Omental fat pad (tissue), 4 donors: ENCODE data around the gene RPL32. TPM values are rescaled to one million over a fixed set of nuclear protein-coding genes. Genes with fewer than 3 reads are reported as not detected.

Experiments used
- ATAC-seq: fragments of 150-250 bp; one replicate; pipeline ENCODE4 v1.9.1; 2016; ENCODE audit warnings: mild to moderate bottlenecking, moderate library complexity; ENCODE audit not compliant: low FRiP score
- DNase-seq: peaks from one replicate; pipeline ENCODE4 v3.0.0-alpha.2; 2019; ENCODE audit warnings: low spot score
- CTCF ChIP-seq, 3 donors: fragments of 450-650 bp; IDR thresholded peaks; one replicate each; pipeline ENCODE4 v1.5.1; 2016 to 2017; ENCODE audit warnings: antibody characterized with exemption in 3 of 3, mild to moderate bottlenecking in 3 of 3, moderate library complexity in 2 of 3
- total RNA-seq, 4 donors: library from RNA; depleted of rRNA; stranded (reverse); fragments of >200 nt; gene quantifications; one replicate each; pipeline ENCODE4 v1.1.0, GENCODE V29; 2016

The RPL32 gene
- total RNA-seq, 4 donors from 2014 or later, result 796 to 1,017 (median 855) TPM

- ATAC-seq (no peak), DNase-seq (no peak)
Observed at GRCh38 chr3:12807601-12808359, 33.6 kb downstream of the RPL32 start.

GRCh38 chr3:12807066-12807465 is 34.3 kb downstream of the RPL32 start:
- no peak for ATAC-seq
- no peak for TF ChIP-seq CTCF (IDR thresholded peaks at IDR 0.05)
- no peak for DNase-seq

More at GRCh38 chr3:12807601-12808359, 33.6 kb downstream of the RPL32 start:
- TF ChIP-seq CTCF (IDR thresholded peaks at IDR 0.05), result no peak

- no peak for DNase-seq
- no peak for ATAC-seq
- no peak for TF ChIP-seq CTCF (IDR thresholded peaks at IDR 0.05)
Observed at GRCh38 chr3:12803371-12803770, 38.0 kb downstream of the RPL32 start.

GRCh38 chr3:12799525-12800440 is 41.6 kb downstream of the RPL32 start:
- ATAC-seq (no peak), DNase-seq (no peak)
- TF ChIP-seq CTCF (IDR thresholded peaks at IDR 0.05), result no peak

- DNase-seq (no peak), ATAC-seq (no peak)
- TF ChIP-seq CTCF (IDR thresholded peaks at IDR 0.05), result no peak
Observed at GRCh38 chr3:12798559-12799179, 42.7 kb downstream of the RPL32 start.

- DNase-seq, result no peak
- TF ChIP-seq CTCF (IDR thresholded peaks at IDR 0.05), result no peak
- no peak for ATAC-seq
Observed at GRCh38 chr3:12797892-12798558, 43.3 kb downstream of the RPL32 start.
